HepG2 (cell line): ENCODE data around the gene TEX35. TPM values are rescaled to one million over a fixed set of nuclear protein-coding genes. Genes with fewer than 3 reads are reported as not detected.

Experiments
- ATAC-seq: fragments of 200-7000 bp; cut with Tn5 transposase; 3 replicates; pipeline ENCODE4 v1.9.1; 2020; ENCODE audit warnings: mild to moderate bottlenecking, moderate library complexity
- BruUV-seq: library from RNA; stranded (reverse); fragments of 400-500 nt; replicated peaks from 2 replicates; lab custom pipeline; 2021; lab: Mats Ljungman, UMichigan
- CTCF ChIA-PET: fragments of 300-600 bp; formaldehyde crosslinking; extraction: SDS; loops from one replicate; lab custom pipeline; 2021; ENCODE audit warnings: low total read pairs, inconsistent platforms, low intra/inter-chr PET ratio; lab: Yijun Ruan, JAX
- POLR2A ChIA-PET: fragments of 350-600 bp; sonication (Branson Sonifier 250); formaldehyde crosslinking; loops from one replicate; lab custom pipeline; 2020; ENCODE audit warnings: antibody characterized with exemption, inconsistent platforms; lab: Yijun Ruan, JAX
- DNase-seq: peaks from one replicate; pipeline ENCODE4 v3.0.0-alpha.2; 2015; ENCODE audit warnings: low spot score
- FAIRE-seq: peaks from 3 replicates; lab custom pipeline; 2011; peaks lifted over from hg19 to GRCh38; lab: Jason Lieb, UNC
- H2AFZ ChIP-seq: one replicate; pipeline ENCODE4 v1.6.1; 2011; ENCODE audit warnings: low read length, inconsistent platforms
- H3K27ac ChIP-seq: fragments of 300-600 bp; 3 replicates; pipeline ENCODE4 v1.8.0; 2011; ENCODE audit warnings: mixed run types, mild to moderate bottlenecking, mixed read lengths, low read length, inconsistent platforms; ENCODE audit not compliant: insufficient read depth; ENCODE audit errors: extremely low read length
- H3K27me3 ChIP-seq, 2 experiments: fragments of 200-600 bp in 1 of 2; 2 replicates in 1 of 2; 3 replicates in 1 of 2; pipeline versions ENCODE4 v1.6.0 to v1.8.0; 2011; ENCODE audit warnings: low read length in 2 of 2, mild to moderate bottlenecking in 2 of 2, moderate library complexity in 2 of 2, inconsistent platforms in 1 of 2; ENCODE audit not compliant: insufficient read depth in 2 of 2, control insufficient read depth in 1 of 2
- H3K36me3 ChIP-seq, 2 experiments: fragments of 200-600 bp in 1 of 2; replicated peaks in 1 of 2; 2 replicates in 1 of 2; 3 replicates in 1 of 2; pipeline versions ENCODE4 v1.5.1 to v1.8.0; 2011; ENCODE audit warnings: low read length in 2 of 2, inconsistent platforms in 1 of 2; ENCODE audit not compliant: insufficient read depth in 2 of 2, control insufficient read depth in 1 of 2
- H3K4me1 ChIP-seq: 2 replicates; pipeline ENCODE4 v1.5.1; 2012; ENCODE audit warnings: low read length, inconsistent platforms; ENCODE audit not compliant: insufficient read depth
- H3K4me2 ChIP-seq: 2 replicates; pipeline ENCODE4 v1.6.0; 2011; ENCODE audit warnings: low read depth, low read length, inconsistent platforms
- H3K4me3 ChIP-seq, 3 experiments: fragments of 200-600 bp in 1 of 3; sonication (generic), shearing (Covaris generic) in 1 of 3; replicated peaks in 1 of 3; 2 replicates each; pipeline ENCODE4 v1.5.1; 2011 to 2016; ENCODE audit warnings: low read length in 3 of 3, inconsistent platforms in 2 of 3, low read depth in 2 of 3, mild to moderate bottlenecking in 2 of 3, control low read depth in 1 of 3, mixed read lengths in 1 of 3; ENCODE audit not compliant: insufficient read depth in 1 of 3
- H3K79me2 ChIP-seq: one replicate; pipeline ENCODE4 v1.6.1; 2011; ENCODE audit warnings: low read length, inconsistent platforms; ENCODE audit not compliant: insufficient read depth
- H3K9ac ChIP-seq: 2 replicates; pipeline ENCODE4 v1.6.0; 2011; ENCODE audit warnings: mild to moderate bottlenecking, low read depth, low read length, inconsistent platforms; ENCODE audit not compliant: insufficient read depth
- H3K9me3 ChIP-seq: 2 replicates; pipeline ENCODE4 v1.5.1; 2012; ENCODE audit warnings: mild to moderate bottlenecking, low read length
- H4K20me1 ChIP-seq: 2 replicates; pipeline ENCODE4 v1.6.0; 2011; ENCODE audit warnings: inconsistent platforms, mild to moderate bottlenecking, low read length, moderate library complexity; ENCODE audit not compliant: insufficient read depth
- GPBP1L1 ChIP-seq: sonication (generic); formaldehyde crosslinking; IDR thresholded peaks from 2 replicates; pipeline ENCODE4 v1.5.0; 2020; ENCODE audit warnings: mild to moderate bottlenecking, missing genetic modification reagents
- HDAC1 ChIP-seq: sonication (generic); formaldehyde crosslinking; IDR thresholded peaks from 2 replicates; pipeline ENCODE4 v1.5.1; 2020; ENCODE audit warnings: mild to moderate bottlenecking, missing genetic modification reagents
- KMT2B ChIP-seq: IDR thresholded peaks from 2 replicates; pipeline ENCODE4 v1.6.1; 2016; ENCODE audit warnings: missing genetic modification reagents, missing compliant biosample characterization
- MAX ChIP-seq: IDR thresholded peaks from 2 replicates; pipeline ENCODE4 v1.6.1; 2012; ENCODE audit warnings: inconsistent platforms
- ZBTB1 ChIP-seq: sonication (generic); formaldehyde crosslinking; IDR thresholded peaks from 2 replicates; pipeline ENCODE4 v1.4.0; 2020; ENCODE audit warnings: missing genetic modification reagents, borderline replicate concordance
- ZKSCAN1 ChIP-seq: fragments of 150-350 bp; IDR thresholded peaks from 2 replicates; pipeline ENCODE4 v1.6.1; 2014; ENCODE audit warnings: low read length
- ZNF335 ChIP-seq: sonication (generic); formaldehyde crosslinking; IDR thresholded peaks from 2 replicates; pipeline ENCODE4 v1.4.0; 2020; ENCODE audit warnings: missing genetic modification reagents
- ZNF496 ChIP-seq: sonication (generic); formaldehyde crosslinking; IDR thresholded peaks from 2 replicates; pipeline ENCODE4 v1.8.1; 2023; ENCODE audit warnings: mild to moderate bottlenecking, moderate library complexity, missing genetic modification reagents; ENCODE audit not compliant: insufficient replicate concordance
- ZNF614 ChIP-seq: IDR thresholded peaks from 2 replicates; pipeline ENCODE4 v1.6.1; 2018; ENCODE audit warnings: missing biosample characterization, missing genetic modification reagents, inconsistent platforms, borderline replicate concordance
- WGBS: methylation state at CpG from one replicate; pipeline ENCODE4 v1.1.6; 2017; ENCODE audit warnings: low lambda C conversion rate; 5-methylcytosine and 5-hydroxymethylcytosine counted together
- in situ Hi-C: cut with HindIII; loops from 2 replicates; pipeline ENCODE4 v1.10.0; 2017; ENCODE audit warnings: low pct_unique_long_range_greater_than_20kb; ENCODE audit not compliant: extremely low pct_ligation_motif_present
- intact Hi-C: fragments of 100-400 bp; cut with micrococcal nuclease; formaldehyde crosslinking; loops from one replicate; pipeline ENCODE4 v1.10.0; 2022; ENCODE audit not compliant: unreplicated experiment
- polyA plus RNA-seq, 8 experiments: library from polyadenylated mRNA; depleted of rRNA in 3 of 8; stranded (reverse) in 7 of 8; unstranded in 1 of 8; fragments of >200 nt; fragmentation: Illumina TruSeq in 4 of 8; extraction: Trizol in 4 of 8; gene quantifications; 2 replicates each; pipeline versions ENCODE4 v1.2.1 to v1.2.3, GENCODE V29; 2011 to 2016; ENCODE audit warnings: low read depth in 4 of 8, missing spikeins in 1 of 8, mixed read lengths in 1 of 8; ENCODE audit not compliant: insufficient read depth in 1 of 8
- total RNA-seq, 5 experiments: library from RNA; depleted of rRNA; stranded (reverse); fragments of >200 nt; fragmentation: Illumina TruSeq; extraction: Trizol; gene quantifications; 2 replicates each; pipeline ENCODE4 v1.2.3, GENCODE V29; 2016; ENCODE audit warnings: low read depth in 1 of 5

The TEX35 gene
- total and polyA plus RNA-seq, 2 of the 13 experiments (the other 11 are each of a cell fraction or from before 2014, with no cell fraction given) = not detected

GRCh38 chr1:178497903-178498478 lies 14.9 kb upstream of the TEX35 start:
- no peak for FAIRE-seq
- Histone ChIP-seq H2AFZ (no peak overlapping the region), H3K79me2 (no peaks in the 10 kb centered on the region), H3K4me3 (no peak overlapping the region), H3K4me2 (no peak overlapping the region), H3K9me3 (no peaks in the 10 kb centered on the region), H3K36me3 (no peaks in the 10 kb centered on the region), H3K9ac (no peak overlapping the region), H3K27ac (no peak overlapping the region), H4K20me1 (no peaks in the 10 kb centered on the region), H3K27me3 (peaks cover 4 to 29% of the 10 kb centered on the region in 2 experiments; a peak in 4 of 5 replicates), H3K4me1 (peaks cover 9% of the 10 kb centered on the region; the same call in 1 of the 2 replicates)
- intact Hi-C loops (no loop called here), in situ Hi-C loops (no loop called here)
- BruUV-seq = no TSS peak
- ATAC-seq = no peak
- TF ChIP-seq HDAC1 (no peak), ZBTB1 (CRISPR knock-in tag) (no peak), KMT2B (CRISPR knock-in tag) (no peak), ZNF496 (no peak), MAX (no peak), GPBP1L1 (CRISPR knock-in tag) (no peak), ZKSCAN1 (no peak), ZNF614 (no peak), ZNF335 (CRISPR knock-in tag) (no peak)
- WGBS = 53% methylated on average over 7 of the region's 7 CpGs
- DNase-seq = no peak
- ChIA-PET POLR2A (no interaction called here), CTCF (no interaction called here)
